ENCODE measurements around the gene TESK2.
A peak's percentile ranks its signal among the peaks of the same experiment; 100 is the strongest.

The TESK2 gene

GRCh38 chr1:45304311-45305081, 186.5 kb downstream of the TESK2 start:
- WGBS, 2 donors (ENCODE audit: extremely low coverage in 2 of 2, insufficient read length in 2 of 2, insufficient replicate concordance in 1 of 2) = no CpG with 5 or more reads among the region's 15 CpGs
- Histone ChIP-seq H2AFZ (ENCODE audit: low read length) (peak overlapping the region; percentile 97), H2BK12ac (ENCODE audit: low read length) (no peak overlapping the region), H3K4me2 (ENCODE audit: insufficient read depth, low read length, poor library complexity, severe bottlenecking) (peak overlapping the region; percentile 72), H3K4me3 (ENCODE audit: low read length in 2 of 2) (peak overlapping the region; percentile 76 to 95), H3K4me1 (ENCODE audit: control insufficient read depth in 2 of 2, insufficient read depth in 1 of 2, low read depth in 1 of 2, low read length in 2 of 2) (peaks cover 4 to 8% of the 10 kb centered on the region in 2 donors), H4K91ac (ENCODE audit: low read depth, low read length, poor library complexity) (no peak overlapping the region), H3K18ac (ENCODE audit: low read length) (peak overlapping the region; percentile 99), H3K23ac (ENCODE audit: low read depth, low read length, poor library complexity) (peak overlapping the region; percentile 97), H4K8ac (ENCODE audit: low read depth, low read length) (no peak overlapping the region), H3K27me3 (ENCODE audit: control insufficient read depth in 3 of 3, insufficient read depth in 3 of 3, low read depth in 1 of 3, low read length in 3 of 3) (no peaks in the 10 kb centered on the region), H3K36me3 (replicated peaks in 1 of 2; ENCODE audit: control insufficient read depth in 2 of 2, insufficient read depth in 2 of 2, low read length in 2 of 2) (no peaks in the 10 kb centered on the region), H3K9ac (ENCODE audit: low read depth, low read length, poor library complexity) (peak overlapping the region; percentile 87), H2BK5ac (ENCODE audit: low read length) (peak overlapping the region; percentile 95), H3K4ac (ENCODE audit: low read length) (no peak overlapping the region), H3K79me1 (ENCODE audit: low read depth, low read length) (no peaks in the 10 kb centered on the region), H2BK15ac (ENCODE audit: low read length) (no peak overlapping the region), H2BK120ac (ENCODE audit: low read depth, low read length) (no peak overlapping the region), H2AK5ac (ENCODE audit: low read depth, low read length) (peak overlapping the region; percentile 10), H3K9me3 (replicated peaks in 1 of 2; ENCODE audit: control insufficient read depth in 2 of 2, insufficient read depth in 1 of 2, low read depth in 1 of 2, low read length in 2 of 2) (no peaks in the 10 kb centered on the region), H3K14ac (ENCODE audit: low read length) (no peak overlapping the region), H3K27ac (replicated peaks; ENCODE audit: low read length) (peak overlapping the region; percentile 88)
- no peak for DNase-seq (ENCODE audit: low spot score)

GRCh38 chr1:45303520-45304310, 187.2 kb downstream of the TESK2 start:
- no peaks in the 10 kb centered on the region for H3K79me1 ChIP-seq (ENCODE audit: low read depth, low read length)
- WGBS, 2 donors (ENCODE audit: extremely low coverage in 2 of 2, insufficient read length in 2 of 2, insufficient replicate concordance in 1 of 2) = no CpG with 5 or more reads among the region's 68 CpGs
- peak overlapping the region; percentile 97 for H2AFZ ChIP-seq (ENCODE audit: low read length)
- H3K27ac ChIP-seq (replicated peaks; ENCODE audit: low read length) = peak overlapping the region; percentile 88
- peak overlapping the region; percentile 72 for H3K4me2 ChIP-seq (ENCODE audit: insufficient read depth, low read length, poor library complexity, severe bottlenecking)
- H3K36me3 ChIP-seq (replicated peaks in 1 of 2; ENCODE audit: control insufficient read depth in 2 of 2, insufficient read depth in 2 of 2, low read length in 2 of 2) = no peaks in the 10 kb centered on the region
- no peak overlapping the region for H3K4ac ChIP-seq (ENCODE audit: low read length)
- H2BK5ac ChIP-seq (ENCODE audit: low read length) = peak overlapping the region; percentile 95
- no peaks in the 10 kb centered on the region for H3K27me3 ChIP-seq (ENCODE audit: control insufficient read depth in 3 of 3, insufficient read depth in 3 of 3, low read depth in 1 of 3, low read length in 3 of 3)
- H3K4me3 ChIP-seq (ENCODE audit: low read length in 2 of 2) = peak overlapping the region; percentile 76 to 95
- no peaks in the 10 kb centered on the region for H3K9me3 ChIP-seq (replicated peaks in 1 of 2; ENCODE audit: control insufficient read depth in 2 of 2, insufficient read depth in 1 of 2, low read depth in 1 of 2, low read length in 2 of 2)
- H3K4me1 ChIP-seq (ENCODE audit: control insufficient read depth in 2 of 2, insufficient read depth in 1 of 2, low read depth in 1 of 2, low read length in 2 of 2) = peaks cover 10 to 11% of the 10 kb centered on the region in 2 donors
- H4K8ac ChIP-seq (ENCODE audit: low read depth, low read length) = no peak overlapping the region
- H4K91ac ChIP-seq (ENCODE audit: low read depth, low read length, poor library complexity) = no peak overlapping the region
- H3K18ac ChIP-seq (ENCODE audit: low read length) = peak overlapping the region; percentile 99
- DNase-seq (ENCODE audit: low spot score) = peak; percentile 96
- no peak overlapping the region for H2BK120ac ChIP-seq (ENCODE audit: low read depth, low read length)
- H2BK12ac ChIP-seq (ENCODE audit: low read length) = no peak overlapping the region
- H2AK5ac ChIP-seq (ENCODE audit: low read depth, low read length) = peak overlapping the region; percentile 10
- no peak overlapping the region for H3K14ac ChIP-seq (ENCODE audit: low read length)
- peak overlapping the region; percentile 97 for H3K23ac ChIP-seq (ENCODE audit: low read depth, low read length, poor library complexity)
- H2BK15ac ChIP-seq (ENCODE audit: low read length) = no peak overlapping the region
- H3K9ac ChIP-seq (ENCODE audit: low read depth, low read length, poor library complexity) = peak overlapping the region; percentile 87

GRCh38 chr1:45302505-45303150, 188.3 kb downstream of the TESK2 start:
- no peaks in the 10 kb centered on the region for H3K27me3 ChIP-seq (ENCODE audit: control insufficient read depth in 3 of 3, insufficient read depth in 3 of 3, low read depth in 1 of 3, low read length in 3 of 3)
- no peak overlapping the region for H4K91ac ChIP-seq (ENCODE audit: low read depth, low read length, poor library complexity)
- H2BK15ac ChIP-seq (ENCODE audit: low read length) = no peak overlapping the region
- no peaks in the 10 kb centered on the region for H3K36me3 ChIP-seq (replicated peaks in 1 of 2; ENCODE audit: control insufficient read depth in 2 of 2, insufficient read depth in 2 of 2, low read length in 2 of 2)
- no peaks in the 10 kb centered on the region for H3K79me1 ChIP-seq (ENCODE audit: low read depth, low read length)
- no peak overlapping the region for H3K18ac ChIP-seq (ENCODE audit: low read length)
- H3K27ac ChIP-seq (replicated peaks; ENCODE audit: low read length) = no peak overlapping the region
- no peak overlapping the region for H2BK5ac ChIP-seq (ENCODE audit: low read length)
- H3K4me2 ChIP-seq (ENCODE audit: insufficient read depth, low read length, poor library complexity, severe bottlenecking) = peak overlapping the region; percentile 64
- no peak overlapping the region for H3K4ac ChIP-seq (ENCODE audit: low read length)
- H3K4me1 ChIP-seq (ENCODE audit: control insufficient read depth in 2 of 2, insufficient read depth in 1 of 2, low read depth in 1 of 2, low read length in 2 of 2) = peaks cover 14 to 18% of the 10 kb centered on the region in 2 donors
- no peak overlapping the region for H2AFZ ChIP-seq (ENCODE audit: low read length)
- H3K9ac ChIP-seq (ENCODE audit: low read depth, low read length, poor library complexity) = no peak overlapping the region
- WGBS, 2 donors (ENCODE audit: extremely low coverage in 2 of 2, insufficient read length in 2 of 2, insufficient replicate concordance in 1 of 2) = no CpG with 5 or more reads among the region's 16 CpGs
- no peak overlapping the region for H3K23ac ChIP-seq (ENCODE audit: low read depth, low read length, poor library complexity)
- no peaks in the 10 kb centered on the region for H3K9me3 ChIP-seq (replicated peaks in 1 of 2; ENCODE audit: control insufficient read depth in 2 of 2, insufficient read depth in 1 of 2, low read depth in 1 of 2, low read length in 2 of 2)
- H3K14ac ChIP-seq (ENCODE audit: low read length) = no peak overlapping the region
- H2BK12ac ChIP-seq (ENCODE audit: low read length) = no peak overlapping the region
- peak overlapping the region in 1 of 2 donors; percentile 76 for H3K4me3 ChIP-seq (ENCODE audit: low read length in 2 of 2)
- no peak overlapping the region for H2BK120ac ChIP-seq (ENCODE audit: low read depth, low read length)
- no peak overlapping the region for H4K8ac ChIP-seq (ENCODE audit: low read depth, low read length)
- no peak overlapping the region for H2AK5ac ChIP-seq (ENCODE audit: low read depth, low read length)
- DNase-seq (ENCODE audit: low spot score) = no peak

GRCh38 chr1:45300669-45300997, 190.3 kb downstream of the TESK2 start:
- Histone ChIP-seq H3K4me3 (ENCODE audit: low read length in 2 of 2) (no peak overlapping the region), H2BK12ac (ENCODE audit: low read length) (no peak overlapping the region), H4K8ac (ENCODE audit: low read depth, low read length) (no peak overlapping the region), H3K27me3 (ENCODE audit: control insufficient read depth in 3 of 3, insufficient read depth in 3 of 3, low read depth in 1 of 3, low read length in 3 of 3) (no peaks in the 10 kb centered on the region), H3K4me2 (ENCODE audit: insufficient read depth, low read length, poor library complexity, severe bottlenecking) (no peak overlapping the region), H3K4ac (ENCODE audit: low read length) (no peak overlapping the region), H2BK5ac (ENCODE audit: low read length) (no peak overlapping the region), H3K9ac (ENCODE audit: low read depth, low read length, poor library complexity) (no peak overlapping the region), H2BK120ac (ENCODE audit: low read depth, low read length) (no peak overlapping the region), H4K91ac (ENCODE audit: low read depth, low read length, poor library complexity) (no peak overlapping the region), H3K4me1 (ENCODE audit: control insufficient read depth in 2 of 2, insufficient read depth in 1 of 2, low read depth in 1 of 2, low read length in 2 of 2) (peaks cover 19 to 22% of the 10 kb centered on the region in 2 donors), H2AK5ac (ENCODE audit: low read depth, low read length) (no peak overlapping the region), H3K79me1 (ENCODE audit: low read depth, low read length) (no peaks in the 10 kb centered on the region), H3K27ac (replicated peaks; ENCODE audit: low read length) (no peak overlapping the region), H3K23ac (ENCODE audit: low read depth, low read length, poor library complexity) (no peak overlapping the region), H3K14ac (ENCODE audit: low read length) (no peak overlapping the region), H3K18ac (ENCODE audit: low read length) (no peak overlapping the region), H2BK15ac (ENCODE audit: low read length) (no peak overlapping the region), H3K36me3 (replicated peaks in 1 of 2; ENCODE audit: control insufficient read depth in 2 of 2, insufficient read depth in 2 of 2, low read length in 2 of 2) (no peaks in the 10 kb centered on the region), H2AFZ (ENCODE audit: low read length) (no peak overlapping the region), H3K9me3 (replicated peaks in 1 of 2; ENCODE audit: control insufficient read depth in 2 of 2, insufficient read depth in 1 of 2, low read depth in 1 of 2, low read length in 2 of 2) (no peaks in the 10 kb centered on the region)
- DNase-seq (ENCODE audit: low spot score) = no peak
- no CpG with 5 or more reads among the region's 2 CpGs for WGBS, 2 donors (ENCODE audit: extremely low coverage in 2 of 2, insufficient read length in 2 of 2, insufficient replicate concordance in 1 of 2)

Measured in neuronal stem cell (in vitro differentiated cells).